IMR-90 (cell line): ENCODE results near the gene IL1RAP. TPM values are rescaled to one million over a fixed set of nuclear protein-coding genes. Genes with fewer than 3 reads are reported as not detected.

ENCODE experiments used
- ATAC-seq: fragments of 200-7000 bp; cut with Tn5 transposase; 2 replicates; pipeline ENCODE4 v1.9.1; 2020; ENCODE audit warnings: low read depth, mild to moderate bottlenecking, moderate library complexity
- BruUV-seq: library from RNA; stranded (reverse); fragments of 400-500 nt; replicated peaks from 2 replicates; lab custom pipeline; 2021; lab: Mats Ljungman, UMichigan
- CTCF ChIA-PET: fragments of 300-600 bp; formaldehyde crosslinking; extraction: SDS; loops from one replicate; lab custom pipeline; 2021; ENCODE audit warnings: antibody characterized with exemption; lab: Yijun Ruan, JAX
- POLR2A ChIA-PET: fragments of 300-600 bp; sonication (Branson Sonifier 250); formaldehyde crosslinking; loops from one replicate; lab custom pipeline; 2022; ENCODE audit warnings: antibody characterized with exemption; ENCODE audit not compliant: unreplicated experiment; lab: Charles Lee
- DNase-seq: peaks from one replicate; pipeline ENCODE4 v3.0.0; 2013
- H2AFZ ChIP-seq: replicated peaks from 2 replicates; pipeline ENCODE3; 2013; ENCODE audit warnings: low read length, mild to moderate bottlenecking; ENCODE audit not compliant: poor library complexity
- H2AK5ac ChIP-seq: 2 replicates; pipeline ENCODE4 v1.6.1; 2013; ENCODE audit warnings: low read depth, low read length, inconsistent platforms
- H2AK9ac ChIP-seq: replicated peaks from 2 replicates; pipeline ENCODE3; 2013; ENCODE audit warnings: mild to moderate bottlenecking, low read depth, low read length, moderate library complexity; ENCODE audit not compliant: poor library complexity
- H2BK120ac ChIP-seq: 2 replicates; pipeline ENCODE4 v1.6.1; 2013; ENCODE audit warnings: low read depth, low read length, inconsistent platforms
- H2BK15ac ChIP-seq: 3 replicates; pipeline ENCODE4 v1.6.1; 2013; ENCODE audit warnings: low read depth, low read length, inconsistent platforms
- H2BK20ac ChIP-seq: 2 replicates; pipeline ENCODE4 v1.6.1; 2013; ENCODE audit warnings: low read depth, mild to moderate bottlenecking, inconsistent platforms, low read length, moderate library complexity
- H2BK5ac ChIP-seq: 2 replicates; pipeline ENCODE4 v1.6.1; 2013; ENCODE audit warnings: mild to moderate bottlenecking, low read depth, low read length, inconsistent platforms; ENCODE audit not compliant: poor library complexity, severe bottlenecking
- H3K14ac ChIP-seq: replicated peaks from 2 replicates; pipeline ENCODE4 v1.6.1; 2013; ENCODE audit warnings: low read depth, low read length, inconsistent platforms
- H3K18ac ChIP-seq: 2 replicates; pipeline ENCODE4 v1.6.1; 2013; ENCODE audit warnings: low read depth, low read length, control low read depth
- H3K23ac ChIP-seq: 2 replicates; pipeline ENCODE4 v1.6.1; 2013; ENCODE audit warnings: low read depth, low read length, inconsistent platforms
- H3K27ac ChIP-seq: 2 replicates; pipeline ENCODE4 v1.5.1; 2013; ENCODE audit warnings: mild to moderate bottlenecking, control low read depth, low read length; ENCODE audit not compliant: insufficient read depth
- H3K27me3 ChIP-seq: 2 replicates; pipeline ENCODE4 v1.6.1; 2013; ENCODE audit warnings: low read length; ENCODE audit not compliant: control insufficient read depth, insufficient read depth
- H3K36me3 ChIP-seq: 2 replicates; pipeline ENCODE4 v1.6.1; 2013; ENCODE audit warnings: low read length, mixed read lengths; ENCODE audit not compliant: control insufficient read depth, insufficient read depth
- H3K4ac ChIP-seq: 2 replicates; pipeline ENCODE4 v1.6.1; 2013; ENCODE audit warnings: low read depth, low read length, inconsistent platforms
- H3K4me1 ChIP-seq: 2 replicates; pipeline ENCODE4 v1.6.1; 2013; ENCODE audit warnings: low read length, mixed read lengths; ENCODE audit not compliant: control insufficient read depth, insufficient read depth
- H3K4me2 ChIP-seq: 2 replicates; pipeline ENCODE4 v1.6.1; 2013; ENCODE audit warnings: low read depth, mild to moderate bottlenecking, control low read depth, low read length, moderate library complexity
- H3K4me3 ChIP-seq: 2 replicates; pipeline ENCODE4 v1.5.1; 2013; ENCODE audit warnings: low read depth, mild to moderate bottlenecking, control low read depth, low read length, moderate library complexity; ENCODE audit not compliant: insufficient read depth
- H3K56ac ChIP-seq: 2 replicates; pipeline ENCODE4 v1.6.1; 2013; ENCODE audit warnings: low read length, inconsistent platforms; ENCODE audit not compliant: insufficient read depth; ENCODE audit errors: extremely low read depth
- H3K79me1 ChIP-seq, 2 experiments: 2 replicates each; pipeline ENCODE4 v1.6.1; 2013; ENCODE audit warnings: low read length in 2 of 2, inconsistent platforms in 1 of 2, low read depth in 1 of 2
- H3K9ac ChIP-seq: 2 replicates; pipeline ENCODE4 v1.6.1; 2013; ENCODE audit warnings: low read depth, low read length, control low read depth
- H3K9me1 ChIP-seq: 2 replicates; pipeline ENCODE4 v1.6.1; 2013; ENCODE audit warnings: low read length, inconsistent platforms; ENCODE audit not compliant: insufficient read depth
- H3K9me3 ChIP-seq: 2 replicates; pipeline ENCODE4 v1.6.1; 2013; ENCODE audit warnings: low read length; ENCODE audit not compliant: control insufficient read depth, insufficient read depth
- H4K20me1 ChIP-seq: 2 replicates; pipeline ENCODE4 v1.6.1; 2013; ENCODE audit warnings: low read length, inconsistent platforms; ENCODE audit not compliant: insufficient read depth
- H4K5ac ChIP-seq: 2 replicates; pipeline ENCODE4 v1.6.1; 2013; ENCODE audit warnings: mild to moderate bottlenecking, low read depth, low read length, control low read depth
- H4K8ac ChIP-seq, 2 experiments: 2 replicates each; pipeline ENCODE4 v1.6.1; 2013; ENCODE audit warnings: low read depth in 2 of 2, low read length in 2 of 2, control low read depth in 1 of 2, inconsistent platforms in 1 of 2
- H4K91ac ChIP-seq: 2 replicates; pipeline ENCODE4 v1.6.1; 2013; ENCODE audit warnings: low read depth, low read length, inconsistent platforms; ENCODE audit not compliant: insufficient read depth
- BHLHE40 ChIP-seq: fragments of 150-350 bp; IDR thresholded peaks from 2 replicates; pipeline ENCODE4 v1.6.1; 2016; ENCODE audit warnings: mild to moderate bottlenecking, low read depth, low read length
- CHD1 ChIP-seq: IDR thresholded peaks from 2 replicates; pipeline ENCODE4 v1.6.1; 2012; ENCODE audit warnings: low read depth, low read length, improper control_type of control experiment
- CTCF ChIP-seq: conservative IDR thresholded peaks from 2 replicates; pipeline ENCODE4 v1.5.1; 2012; ENCODE audit warnings: mild to moderate bottlenecking, low read depth, low read length, improper control_type of control experiment
- ELK1 ChIP-seq: fragments of 150-350 bp; IDR thresholded peaks from 2 replicates; pipeline ENCODE4 v1.6.1; 2016; ENCODE audit warnings: low read depth, mild to moderate bottlenecking, low read length, moderate library complexity, borderline replicate concordance
- FOS ChIP-seq: fragments of 150-350 bp; IDR thresholded peaks from 2 replicates; pipeline ENCODE4 v1.6.1; 2016; ENCODE audit warnings: low read depth, low read length
- MAFK ChIP-seq: IDR thresholded peaks from 2 replicates; pipeline ENCODE4 v1.6.1; 2012; ENCODE audit warnings: low read depth, low read length, improper control_type of control experiment
- MAZ ChIP-seq: IDR thresholded peaks from 2 replicates; pipeline ENCODE4 v1.6.1; 2012; ENCODE audit warnings: low read depth, mild to moderate bottlenecking, low read length, improper control_type of control experiment, moderate library complexity, borderline replicate concordance
- MXI1 ChIP-seq: IDR thresholded peaks from 2 replicates; pipeline ENCODE4 v1.6.1; 2012; ENCODE audit warnings: low read depth, mild to moderate bottlenecking, low read length, moderate library complexity, borderline replicate concordance
- NFE2L2 ChIP-seq: fragments of 150-350 bp; IDR thresholded peaks from 2 replicates; pipeline ENCODE4 v1.6.1; 2016; ENCODE audit warnings: low read depth, mild to moderate bottlenecking, low read length
- POLR2A ChIP-seq: IDR thresholded peaks from 2 replicates; pipeline ENCODE4 v1.6.1; 2012; ENCODE audit warnings: mild to moderate bottlenecking, low read depth, low read length
- RAD21 ChIP-seq: IDR thresholded peaks from 2 replicates; pipeline ENCODE4 v1.6.1; 2012; ENCODE audit warnings: low read length, improper control_type of control experiment
- RCOR1 ChIP-seq: IDR thresholded peaks from 2 replicates; pipeline ENCODE4 v1.6.1; 2012; ENCODE audit warnings: mild to moderate bottlenecking, low read length, improper control_type of control experiment; ENCODE audit not compliant: insufficient replicate concordance
- RFX5 ChIP-seq: IDR thresholded peaks from 2 replicates; pipeline ENCODE4 v1.8.0; 2012; ENCODE audit warnings: low read depth, mild to moderate bottlenecking, low read length, moderate library complexity
- SMC3 ChIP-seq: fragments of 150-350 bp; IDR thresholded peaks from 2 replicates; pipeline ENCODE4 v1.6.1; 2016; ENCODE audit warnings: low read depth, mild to moderate bottlenecking, antibody characterized with exemption, low read length, moderate library complexity
- USF2 ChIP-seq: fragments of 150-350 bp; IDR thresholded peaks from 2 replicates; pipeline ENCODE4 v1.6.1; 2017; ENCODE audit warnings: mild to moderate bottlenecking, antibody characterized with exemption, low read length, low read depth
- WGBS, 2 experiments: methylation state at CpG; one replicate each; pipeline versions ENCODE4 v1.1.5 to v1.1.7; 2013; ENCODE audit warnings: missing lambda C conversion rate in 2 of 2; ENCODE audit not compliant: insufficient read length in 1 of 2; ENCODE audit errors: extremely low coverage in 2 of 2; 5-methylcytosine and 5-hydroxymethylcytosine counted together
- dilution Hi-C: fragments of 300-500 bp; cut with HindIII; formaldehyde crosslinking; loops from one replicate; pipeline ENCODE4 v1.14.3; 2018; ENCODE audit warnings: low sequenced_read_pairs; ENCODE audit not compliant: unreplicated experiment
- in situ Hi-C: fragments of 300-500 bp; cut with MboI; formaldehyde crosslinking; loops from 3 replicates; pipeline ENCODE4 v1.14.3; 2019; ENCODE audit warnings: low sequenced_read_pairs, inconsistent platforms, mixed read lengths
- intact Hi-C: fragments of 100-400 bp; cut with micrococcal nuclease; formaldehyde crosslinking; loops from 2 replicates; pipeline ENCODE4 v1.10.0; 2022
- polyA plus RNA-seq, 3 experiments: library from polyadenylated mRNA; depleted of rRNA; stranded (reverse); fragments of >200 nt; gene quantifications; 2 replicates each; pipeline ENCODE4 v1.2.3, GENCODE V29; 2012; ENCODE audit warnings: low replicate concordance in 1 of 3
- total RNA-seq: library from RNA; depleted of rRNA; stranded (reverse); fragments of >200 nt; gene quantifications from 2 replicates; pipeline ENCODE4 v1.2.3, GENCODE V29; 2012

Gene IL1RAP
- total and polyA plus RNA-seq, 2 of the 4 experiments (the other 2 are of a cell fraction) = 8.3 to 11.3 TPM

GRCh38 chr3:190601622-190602021, 87.7 kb downstream of the IL1RAP start:
- no peak overlapping the region for H3K9ac ChIP-seq
- H4K8ac ChIP-seq = no peak overlapping the region
- H4K5ac ChIP-seq = no peak overlapping the region
- dilution Hi-C loops = no loop called here
- in situ Hi-C loops = no loop called here
- no peak for DNase-seq
- H3K4me2 ChIP-seq = peak overlapping the region; percentile 56; the same call in 1 of the 2 replicates
- no CpG with 5 or more reads among the region's 5 CpGs for WGBS, 2 experiments
- no TSS peak for BruUV-seq
- no peak overlapping the region for H2BK5ac ChIP-seq
- POLR2A ChIA-PET = no interaction called here
- no peaks in the 10 kb centered on the region for H3K27me3 ChIP-seq
- no peak overlapping the region for H2AFZ ChIP-seq
- peaks cover 3% of the 10 kb centered on the region for H3K36me3 ChIP-seq
- ATAC-seq = 0 out of 2 replicates have a peak, but pooled peaks have one; percentile 17
- no peak overlapping the region for H3K23ac ChIP-seq
- no peak overlapping the region for H3K56ac ChIP-seq
- no peak overlapping the region for H2BK20ac ChIP-seq
- H4K91ac ChIP-seq = no peak overlapping the region
- no peaks in the 10 kb centered on the region; the same call in 1 of the 2 replicates for H3K9me3 ChIP-seq
- no peak overlapping the region for H2AK5ac ChIP-seq
- H3K9me1 ChIP-seq = no peaks in the 10 kb centered on the region
- H3K14ac ChIP-seq = peak overlapping the region; percentile 65; the same call in 1 of the 2 replicates
- no peak overlapping the region for H3K27ac ChIP-seq
- no peak for TF ChIP-seq NFE2L2
- no peak for TF ChIP-seq MAZ
- no peak for TF ChIP-seq USF2
- no peak for TF ChIP-seq ELK1
- no peak for TF ChIP-seq CHD1
- TF ChIP-seq MAFK = no peak
- no peak for TF ChIP-seq FOS
- TF ChIP-seq POLR2A = no peak
- no peak for TF ChIP-seq MXI1
- no peak for TF ChIP-seq RAD21
- TF ChIP-seq RFX5 = no peak
- no peak for TF ChIP-seq SMC3
- no peak for TF ChIP-seq BHLHE40
- TF ChIP-seq RCOR1 = no peak
- no peak for TF ChIP-seq CTCF
- H2BK120ac ChIP-seq = no peak overlapping the region
- CTCF ChIA-PET = no interaction called here
- peaks cover 5% of the 10 kb centered on the region for H3K4me1 ChIP-seq
- intact Hi-C loops = no loop called here
- H3K18ac ChIP-seq = peak overlapping the region; percentile 80
- no peak overlapping the region for H2BK15ac ChIP-seq
- no peak overlapping the region for H3K4me3 ChIP-seq
- no peaks in the 10 kb centered on the region for H3K79me1 ChIP-seq
- H3K4ac ChIP-seq = no peak overlapping the region
- H4K20me1 ChIP-seq = no peaks in the 10 kb centered on the region
- no peak overlapping the region for H2AK9ac ChIP-seq
